ENCODE results near the gene ZBTB46. TPM values are rescaled to one million over a fixed set of nuclear protein-coding genes. Genes with fewer than 3 reads are reported as not detected.

The ZBTB46 gene
- total and polyA plus RNA-seq, 10 donors: 3.6 to 76.5 (median 32.1) TPM

GRCh38 chr20:63709149-63709527, 121.9 kb downstream of the ZBTB46 start:
- Histone ChIP-seq H3K4me1 (peaks cover 27 to 91% (median 69%) of the 10 kb centered on the region in 6 donors), H3K27me3 (replicated peaks in 1 of 7) (no peaks in the 10 kb centered on the region), H3K36me3 (peaks cover 0 to 80% (median 64%) of the 10 kb centered on the region in 6 donors), H3K27ac (peak overlapping the region in 2 of 8 donors; percentile 91 to 95), H3K9me3 (peaks cover 0 to 6% (median 1%) of the 10 kb centered on the region in 8 donors), H3K4me3 (peak overlapping the region in 7 of 8 donors; percentile 75 to 98 (median 90))
- no peak for DNase-seq
- intact Hi-C loops (cut with DNase I; ENCODE audit: low total_unique reads): loop anchor here (10.0 kb wide), 1 partner anchor 156 kb away; the partner anchor contains the start of genes ABHD16B and TPD52L2
- 86 to 92% (median 91%) methylated on average over 17 of the region's 17 CpGs for WGBS, 5 donors
- TF ChIP-seq POLR2A (IDR thresholded peaks at IDR 0.05) (no peak), CTCF (IDR thresholded peaks at IDR 0.05 in 8 of 11, conservative IDR thresholded peaks at IDR 0.05 in 3 of 11) (no peak), POLR2AphosphoS5 (IDR thresholded peaks at IDR 0.05) (no peak)

- Histone ChIP-seq H3K27ac (peak overlapping the region; percentile 83 to 95 (median 90)), H3K9me3 (peaks cover 0 to 6% (median 0%) of the 10 kb centered on the region in 8 donors), H3K36me3 (peaks cover 0 to 80% (median 63%) of the 10 kb centered on the region in 6 donors), H3K4me1 (peaks cover 27 to 93% (median 70%) of the 10 kb centered on the region in 6 donors), H3K27me3 (replicated peaks in 1 of 7) (no peaks in the 10 kb centered on the region), H3K4me3 (peak overlapping the region; percentile 75 to 98 (median 90))
- intact Hi-C loops (cut with DNase I; ENCODE audit: low total_unique reads): loop anchor here (10.0 kb wide), 1 partner anchor 156 kb away; the partner anchor contains the start of genes ABHD16B and TPD52L2
- DNase-seq: peak; percentile 86
- 25 to 55% (median 35%) methylated on average over 32 to 67 of the region's 67 CpGs for WGBS, 5 donors
- peak in 1 of 3 donors; percentile 34 for TF ChIP-seq POLR2AphosphoS5 (IDR thresholded peaks at IDR 0.05)
- TF ChIP-seq POLR2A (IDR thresholded peaks at IDR 0.05): no peak
- TF ChIP-seq CTCF (IDR thresholded peaks at IDR 0.05 in 8 of 11, conservative IDR thresholded peaks at IDR 0.05 in 3 of 11): no peak
Measured at GRCh38 chr20:63708301-63709148, 122.5 kb downstream of the ZBTB46 start.

- TF ChIP-seq POLR2AphosphoS5 (IDR thresholded peaks at IDR 0.05) (peak; percentile 90 to 95 (median 92)), CTCF (IDR thresholded peaks at IDR 0.05 in 8 of 11, conservative IDR thresholded peaks at IDR 0.05 in 3 of 11) (peak in 3 of 11 experiments; percentile 11 to 40 (median 32)), POLR2A (IDR thresholded peaks at IDR 0.05) (peak in 1 of 3 donors; percentile 29)
- DNase-seq: peak; percentile 98
- Histone ChIP-seq H3K27ac (peak within 1 kb of the TSS; percentile 83 to 95 (median 90)), H3K27me3 (replicated peaks in 1 of 7) (no peaks in the 10 kb centered on the region), H3K36me3 (peaks cover 0 to 80% (median 56%) of the 10 kb centered on the region in 6 donors), H3K4me3 (peak within 1 kb of the TSS; percentile 75 to 98 (median 90)), H3K9me3 (peaks cover 0 to 6% (median 0%) of the 10 kb centered on the region in 8 donors), H3K4me1 (peaks cover 27 to 90% (median 71%) of the 10 kb centered on the region in 6 donors)
- WGBS, 5 donors: 0 to 1% (median 0%) methylated on average over 57 to 98 of the region's 98 CpGs; no CpG with 5 or more reads in 1 of the 5 donors
- intact Hi-C loops (cut with DNase I; ENCODE audit: low total_unique reads): loop anchor here (10.0 kb wide), 1 partner anchor 157 kb away; the partner anchor contains the start of genes ABHD16B and TPD52L2
Measured at GRCh38 chr20:63707558-63708300, 123.3 kb downstream of the ZBTB46 start, which contains the start of the genes ARFRP1 and ZGPAT. ARFRP1 (minus strand) TSS chr20:63707976; CDS start chr20:63707091, 885 bp downstream. ZGPAT (plus strand) TSS chr20:63708039; CDS start chr20:63708581, 542 bp downstream.

Measured in spleen (tissue), 11 donors.